GM18499 (cell line): ENCODE data around the gene TAS2R41.

ENCODE experiments used
- ATAC-seq: cut with Tn5 transposase; IDR thresholded peaks from one replicate; pipeline ENCODE4 v1.9.1; 2021; ENCODE audit warnings: moderate number of reproducible peaks; ENCODE audit not compliant: insufficient read depth, unreplicated experiment

Gene TAS2R41

DNA sequence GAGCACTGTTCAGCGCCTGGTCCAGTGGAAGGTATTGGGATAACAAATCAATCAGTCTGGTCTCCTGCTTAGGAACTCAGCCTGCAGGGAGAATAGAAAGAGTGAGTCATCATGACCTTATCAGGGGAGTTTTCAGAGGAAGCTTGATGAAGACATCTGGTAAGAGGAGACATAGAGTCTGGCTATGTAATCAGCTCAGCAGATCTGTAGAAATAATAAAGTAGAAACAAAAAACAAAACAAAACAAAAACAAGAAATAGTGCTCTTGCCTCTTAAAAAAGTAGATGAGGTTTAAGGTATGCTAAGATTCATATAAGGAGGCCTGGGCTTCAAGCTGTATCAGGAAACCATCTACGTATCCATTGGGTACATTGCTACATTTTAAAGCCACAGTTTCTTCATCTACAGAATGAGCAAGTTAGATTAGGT is 14.4 kb downstream of the TAS2R41 start:
- ATAC-seq = no peak

DNA sequence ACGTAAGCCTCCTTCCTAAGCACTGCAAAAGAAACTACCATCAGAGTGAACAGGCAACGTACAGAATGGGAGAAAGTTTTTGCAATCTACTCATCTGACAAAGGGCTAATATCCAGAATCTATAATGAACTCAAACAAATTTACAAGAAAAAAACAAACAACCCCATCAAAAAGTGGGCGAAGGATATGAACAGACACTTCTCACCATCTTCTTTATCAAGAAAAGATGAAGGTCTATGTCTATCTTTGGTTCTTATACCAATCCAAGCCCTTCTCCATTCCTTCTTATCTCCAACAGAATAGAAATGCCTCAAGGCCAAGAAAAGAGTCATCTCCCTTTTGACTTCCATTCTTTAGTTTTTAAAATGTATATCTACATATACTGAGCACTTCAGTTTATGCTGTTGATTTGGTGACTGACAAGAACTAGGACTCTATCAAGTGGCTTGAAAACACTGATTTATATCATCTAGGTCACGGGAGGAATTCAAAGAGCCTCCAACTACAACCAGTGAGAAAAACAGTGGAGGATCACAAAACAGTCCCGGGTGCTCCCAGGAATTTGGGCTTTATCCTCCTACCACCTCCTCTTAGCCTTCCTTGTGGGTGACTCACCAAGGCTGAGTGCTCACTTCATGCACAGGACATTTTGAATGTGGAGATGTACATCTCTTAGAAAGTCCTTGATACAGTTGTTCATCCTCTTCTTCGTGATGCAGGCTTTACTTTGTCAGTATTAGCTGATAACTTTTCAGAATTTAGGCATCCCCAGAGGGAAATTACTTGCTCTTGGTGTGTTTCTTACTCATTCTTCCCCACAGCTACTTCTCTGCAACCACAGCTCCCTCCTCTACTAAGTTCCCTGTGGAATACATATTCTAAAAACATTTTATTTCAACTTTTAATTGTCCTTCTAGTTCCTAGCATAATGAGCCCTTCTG is 15.4 kb downstream of the TAS2R41 start:
- no peak for ATAC-seq

DNA sequence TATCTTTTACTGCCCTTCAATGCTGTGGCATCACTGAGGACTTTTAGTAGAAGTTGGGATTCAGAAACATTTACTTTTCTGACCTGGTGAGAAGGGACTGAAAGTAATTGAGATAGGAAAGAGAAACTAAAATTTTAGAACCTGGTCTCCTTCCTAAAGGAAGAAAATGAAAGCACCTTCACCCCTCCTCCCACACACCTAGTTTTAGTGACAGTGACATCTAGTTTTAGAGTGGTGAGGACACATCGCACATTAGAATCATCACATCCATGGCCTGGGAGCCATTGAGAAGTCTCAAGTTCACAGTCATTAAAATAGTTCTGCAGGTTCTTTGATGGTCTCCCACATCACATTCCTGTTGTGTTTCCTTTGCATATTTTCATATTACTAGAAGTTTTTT is 16.1 kb downstream of the TAS2R41 start:
- ATAC-seq = no peak

DNA sequence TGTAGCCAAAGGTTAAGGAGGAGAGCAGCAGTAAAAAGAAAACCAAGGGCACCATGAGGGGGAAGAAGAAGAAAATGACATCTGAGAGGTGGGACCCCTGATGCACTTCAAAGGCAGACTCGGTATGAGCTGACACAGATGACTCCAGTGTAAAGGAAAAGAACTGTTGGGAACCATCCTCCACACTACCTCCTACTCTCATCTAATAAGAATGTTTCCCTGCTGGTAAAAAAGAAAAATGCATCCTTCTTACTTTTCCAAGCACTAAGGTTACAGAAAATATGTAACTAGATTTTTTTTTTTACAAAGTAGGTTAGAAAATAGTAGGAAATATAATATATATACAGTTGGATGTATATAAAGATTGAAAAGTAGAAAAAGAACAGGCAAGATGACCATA is 16.9 kb downstream of the TAS2R41 start:
- ATAC-seq = no peak

DNA sequence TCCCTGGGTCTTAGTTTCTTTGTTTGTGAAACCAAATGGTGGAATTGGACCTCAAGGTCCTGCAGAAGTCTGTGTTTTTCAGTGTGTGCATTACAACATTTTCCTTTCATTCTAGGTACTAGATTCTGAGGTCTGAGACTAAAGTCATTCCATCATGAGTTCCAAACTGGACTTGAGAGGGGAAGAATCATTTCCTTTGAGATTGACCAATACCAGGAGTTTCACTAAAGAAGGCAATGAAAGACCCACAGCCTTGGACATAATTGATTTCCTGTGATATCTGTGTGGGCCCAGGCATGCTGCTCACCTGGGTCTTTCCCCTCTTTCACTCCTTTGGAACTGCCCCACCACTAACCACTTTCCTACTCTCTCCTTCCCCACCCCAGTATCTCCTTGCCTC is 18.2 kb downstream of the TAS2R41 start:
- ATAC-seq = no peak

DNA sequence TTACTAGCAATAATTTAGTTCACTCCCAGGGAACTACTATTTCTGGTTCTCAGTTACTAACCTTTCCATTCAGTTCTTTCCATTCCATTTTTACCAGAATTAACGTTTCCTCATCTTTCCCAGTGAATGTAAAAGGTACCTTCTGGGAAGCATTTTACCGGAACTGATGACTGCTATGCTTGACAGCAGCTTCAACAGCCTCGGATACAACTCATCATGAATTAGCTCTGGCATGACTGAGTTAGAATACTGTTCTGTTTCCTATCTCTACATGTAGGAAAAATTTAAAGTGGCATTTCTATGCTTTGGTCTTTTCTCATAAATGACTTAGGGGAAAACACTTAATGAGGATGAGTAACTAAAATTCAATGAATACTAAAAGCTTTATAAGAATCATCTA is 18.6 kb downstream of the TAS2R41 start:
- no peak for ATAC-seq

DNA sequence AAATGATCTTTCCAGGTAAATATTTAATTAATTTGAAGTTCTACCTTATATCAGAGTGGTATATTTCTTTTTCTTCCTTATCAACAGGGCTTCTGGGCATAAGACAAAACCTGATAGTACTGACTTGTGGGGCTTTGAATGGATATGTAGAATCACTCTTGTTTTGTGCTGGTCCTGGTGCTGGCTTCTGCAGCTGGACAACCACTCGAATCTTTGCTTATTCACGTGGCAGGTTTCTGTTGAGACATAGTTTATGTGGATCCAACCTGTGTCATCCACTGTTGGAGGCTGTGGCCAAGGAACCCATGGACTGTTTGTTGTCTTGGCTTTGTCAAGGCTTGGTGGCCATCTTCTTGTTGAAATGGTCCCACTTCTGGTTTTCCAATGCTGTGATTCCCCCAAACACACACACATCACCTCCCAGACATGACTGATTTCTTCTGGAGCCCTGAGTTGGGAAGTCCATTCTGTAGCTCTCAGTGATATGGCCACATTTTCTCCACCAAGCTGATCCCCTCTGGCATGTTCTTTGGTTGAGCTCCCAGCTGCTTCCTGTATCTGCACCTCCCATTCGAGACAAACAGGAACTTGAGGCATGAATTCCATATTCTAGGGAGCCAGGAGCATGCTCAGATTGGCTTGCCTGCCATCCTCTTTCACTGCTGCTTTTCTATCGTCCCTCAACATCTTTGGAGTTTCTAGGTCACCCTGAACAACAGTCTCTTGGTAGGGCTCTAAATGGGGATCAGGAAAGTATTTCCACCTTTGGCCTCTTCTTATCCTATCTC is 19.5 kb downstream of the TAS2R41 start:
- ATAC-seq = no peak

DNA sequence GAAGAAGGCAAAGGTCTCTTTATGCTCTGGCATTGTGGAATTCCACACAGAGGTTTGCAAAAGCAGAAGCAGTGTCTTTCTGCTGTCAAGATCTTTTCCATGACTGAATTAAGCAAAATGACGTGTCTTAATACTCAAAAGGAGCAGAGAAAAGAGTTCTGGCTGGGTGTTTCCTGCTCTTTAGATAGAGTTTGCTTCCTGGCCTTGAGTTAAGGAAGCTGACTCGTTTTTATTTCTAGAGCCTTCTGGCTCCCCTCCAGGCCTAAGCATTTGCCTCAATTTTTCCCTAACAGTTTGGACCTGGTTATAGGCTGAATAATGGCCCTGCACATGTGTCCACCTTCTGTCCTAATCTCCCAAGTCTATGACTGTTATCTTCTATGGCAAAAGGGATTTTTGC is 21.6 kb downstream of the TAS2R41 start:
- no peak for ATAC-seq

DNA sequence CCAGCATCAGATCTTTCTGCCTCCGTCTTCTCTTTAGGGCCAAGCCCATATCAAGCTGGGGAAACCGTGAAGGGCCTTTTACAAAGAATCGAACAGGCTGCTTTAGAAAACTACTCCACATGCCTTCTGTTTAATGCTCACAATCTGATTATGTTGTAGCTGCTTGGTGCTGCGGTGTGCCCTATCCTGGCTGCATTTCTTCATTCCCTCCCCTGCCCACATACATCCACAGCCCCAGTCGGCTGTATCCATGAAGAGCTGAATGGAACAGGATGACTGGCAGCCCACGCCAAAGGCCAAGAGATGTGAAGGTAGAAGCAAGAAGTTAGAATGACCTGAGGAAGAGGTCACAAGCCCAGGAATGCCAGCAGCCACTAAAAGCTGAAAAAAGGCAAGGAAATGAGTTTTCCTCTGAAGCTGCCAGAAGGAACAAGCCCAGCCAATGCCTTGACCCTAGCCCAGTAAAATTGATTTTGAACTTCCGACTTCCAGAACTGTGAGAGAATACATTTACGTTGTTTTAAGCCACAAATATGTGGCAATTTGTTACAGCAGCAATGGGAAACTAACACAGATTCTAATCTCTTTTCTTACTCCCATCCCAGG is 22.2 kb downstream of the TAS2R41 start:
- no peak for ATAC-seq

DNA sequence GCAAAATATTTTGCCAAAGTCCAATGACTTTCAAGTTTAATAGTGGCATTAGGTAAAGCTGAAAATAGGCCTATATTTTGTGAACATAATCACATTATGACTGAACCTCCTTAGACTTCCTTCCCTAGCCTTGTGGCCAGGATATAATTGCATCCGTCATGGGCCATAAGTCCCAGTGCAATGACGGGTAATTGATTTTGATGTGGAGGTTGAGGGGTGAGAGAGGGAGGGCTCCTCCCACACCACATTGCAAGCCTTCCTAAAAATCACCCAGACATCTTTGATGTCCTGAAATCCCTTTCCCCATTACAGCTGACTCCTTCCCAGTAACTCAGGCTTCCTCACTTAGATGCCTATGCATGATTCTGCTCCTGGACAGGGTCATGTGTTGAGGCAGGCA is 25.6 kb downstream of the TAS2R41 start:
- no peak for ATAC-seq

DNA sequence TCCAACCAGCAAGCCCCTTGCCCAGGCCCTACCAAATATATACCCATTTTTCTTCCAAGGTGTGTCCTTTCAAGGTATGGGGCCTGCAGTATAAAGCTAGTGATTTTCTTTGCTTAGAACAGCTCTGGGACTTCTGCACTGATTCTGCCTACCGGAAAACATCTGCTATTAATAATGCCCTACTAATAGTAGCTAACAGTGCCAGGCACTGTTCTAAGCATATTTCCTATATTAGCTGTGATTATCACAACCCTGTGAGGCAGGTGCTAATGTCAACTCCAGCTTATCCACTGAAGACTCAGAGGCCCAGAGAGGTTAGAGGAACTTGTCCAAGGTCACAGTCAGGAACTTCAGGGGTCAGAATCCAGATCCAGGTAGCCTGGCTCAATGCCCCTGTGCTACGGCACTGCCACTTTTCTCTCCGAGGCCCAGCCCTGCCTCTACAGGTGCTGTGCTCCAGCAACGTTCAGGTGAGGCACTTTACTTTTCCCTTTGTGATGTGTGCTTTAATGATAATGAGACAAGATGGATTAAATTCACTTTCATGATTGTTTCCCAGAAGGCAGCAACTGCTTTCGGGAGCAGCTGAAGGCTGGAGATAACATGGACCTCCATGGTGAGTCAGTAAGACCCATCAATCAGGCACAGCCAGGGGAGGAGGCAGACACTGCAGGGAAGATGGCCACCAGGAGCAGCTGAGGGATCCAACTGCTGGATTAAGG is 26.7 kb downstream of the TAS2R41 start:
- ATAC-seq = no peak

DNA sequence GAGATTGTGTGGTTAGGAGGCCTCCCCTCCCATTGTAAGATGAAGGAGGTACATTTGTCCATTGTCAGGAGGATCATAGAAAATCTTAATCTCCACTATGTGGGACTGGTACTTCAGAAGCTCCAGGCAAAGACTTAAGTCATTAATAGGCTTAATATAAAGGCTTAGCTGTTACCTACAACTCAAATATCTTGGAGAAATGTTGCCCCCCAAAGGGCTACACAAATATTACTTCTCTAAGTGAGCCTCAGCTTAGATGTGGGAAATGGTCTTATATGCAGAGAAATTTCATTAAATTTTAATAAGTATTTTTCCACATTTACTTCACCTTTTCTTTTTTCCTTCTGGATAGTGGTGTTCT is 27.2 kb downstream of the TAS2R41 start:
- no peak for ATAC-seq

DNA sequence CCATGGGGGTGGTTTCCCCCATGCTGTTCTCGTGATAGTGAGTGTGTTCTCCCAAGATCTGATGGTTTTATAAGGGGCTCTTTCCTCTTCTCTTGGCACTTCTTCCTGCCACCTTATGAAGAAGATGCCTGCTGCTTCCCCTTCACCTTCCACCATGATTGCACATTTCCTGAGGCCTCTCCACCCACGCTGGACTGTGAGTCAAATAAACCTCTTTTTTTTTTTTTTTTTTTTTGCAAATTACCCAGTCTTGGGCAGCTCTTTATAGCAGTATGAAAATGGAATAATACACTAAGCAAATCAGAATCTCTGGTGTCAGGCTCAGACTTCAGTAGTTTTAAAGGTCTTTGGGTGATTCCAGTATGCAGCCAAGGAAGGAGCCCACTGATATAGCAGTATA is 28.2 kb downstream of the TAS2R41 start:
- no peak for ATAC-seq

DNA sequence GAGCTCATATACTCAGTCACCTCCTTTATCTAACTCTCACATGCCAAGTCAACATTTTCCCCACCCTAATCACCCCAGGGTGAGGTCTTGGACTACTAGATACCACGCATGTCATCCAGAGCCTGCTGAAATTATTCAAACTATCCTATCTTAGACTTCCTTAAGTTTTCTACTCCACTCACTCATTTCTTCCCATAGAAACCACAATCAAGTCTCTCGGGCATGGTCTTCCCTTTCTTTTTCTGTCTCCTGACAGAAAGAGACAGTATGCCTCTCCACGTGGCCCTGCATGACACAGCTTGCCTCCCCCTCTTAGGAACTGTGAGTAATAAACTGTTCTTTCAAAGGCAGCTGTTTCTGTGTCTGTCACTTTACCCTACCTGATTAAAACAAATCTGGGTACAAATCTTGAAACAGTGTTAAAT is 29.4 kb downstream of the TAS2R41 start:
- no peak for ATAC-seq

DNA sequence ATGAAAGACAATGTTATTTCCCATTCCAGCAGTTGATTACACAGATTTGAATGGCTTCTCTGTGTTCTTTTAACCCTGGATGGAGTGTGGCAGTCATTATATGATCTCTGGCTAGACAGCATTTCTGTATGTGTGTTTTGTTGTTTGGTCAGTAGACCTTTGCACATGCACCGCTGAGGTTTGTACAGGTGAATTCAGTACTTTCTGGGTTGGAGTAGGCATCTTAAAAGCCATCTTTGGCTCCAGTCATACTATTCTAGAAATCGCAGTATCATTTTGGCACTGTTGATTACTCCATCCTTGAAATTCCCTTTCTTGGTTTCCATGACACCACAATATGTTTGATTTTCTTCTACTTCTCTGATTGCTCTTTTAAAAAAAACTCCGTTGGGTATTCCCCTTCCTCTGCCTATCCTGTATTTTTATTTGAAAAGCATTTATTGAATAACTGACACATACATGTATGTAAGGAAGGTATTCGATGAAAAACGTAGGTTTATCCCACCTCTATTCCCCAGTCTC is 29.9 kb downstream of the TAS2R41 start:
- no peak for ATAC-seq

DNA sequence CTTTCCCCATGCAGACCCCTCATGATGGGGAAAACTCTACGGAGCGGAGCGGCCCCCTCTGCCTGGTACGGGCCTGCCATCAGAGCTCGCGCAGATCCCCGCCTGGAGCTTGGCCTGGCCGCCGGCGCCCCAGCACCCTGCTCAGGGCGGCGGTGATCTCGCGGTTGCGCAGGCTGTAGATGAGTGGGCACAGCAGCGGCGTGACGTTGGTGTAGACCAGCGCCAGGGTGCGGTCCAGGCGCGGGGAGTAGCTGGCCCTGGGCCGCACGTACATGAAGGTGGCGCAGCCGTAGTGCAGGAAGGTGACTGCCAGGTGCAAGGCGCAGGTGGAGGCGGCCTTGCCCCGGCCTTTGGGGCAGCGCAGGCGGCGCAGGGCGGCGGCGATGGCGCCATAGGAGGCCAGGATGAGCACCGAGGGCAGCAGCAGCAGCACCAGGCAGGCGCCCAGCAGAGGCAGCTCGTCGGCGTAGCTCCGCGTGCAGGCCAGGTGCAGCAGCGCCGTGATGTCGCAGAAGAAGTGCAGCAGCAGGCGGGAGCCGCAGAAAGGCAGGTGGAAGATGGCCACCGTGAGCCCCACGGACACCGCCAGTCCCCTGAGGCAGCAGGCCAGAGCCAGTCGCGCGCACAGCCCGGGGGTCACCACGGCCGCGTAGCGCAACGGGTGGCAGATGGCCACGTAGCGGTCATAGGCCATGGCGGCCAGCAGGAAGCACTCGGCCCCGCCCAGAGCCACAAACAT is 33.4 kb downstream of the TAS2R41 start:
- no peak for ATAC-seq

DNA sequence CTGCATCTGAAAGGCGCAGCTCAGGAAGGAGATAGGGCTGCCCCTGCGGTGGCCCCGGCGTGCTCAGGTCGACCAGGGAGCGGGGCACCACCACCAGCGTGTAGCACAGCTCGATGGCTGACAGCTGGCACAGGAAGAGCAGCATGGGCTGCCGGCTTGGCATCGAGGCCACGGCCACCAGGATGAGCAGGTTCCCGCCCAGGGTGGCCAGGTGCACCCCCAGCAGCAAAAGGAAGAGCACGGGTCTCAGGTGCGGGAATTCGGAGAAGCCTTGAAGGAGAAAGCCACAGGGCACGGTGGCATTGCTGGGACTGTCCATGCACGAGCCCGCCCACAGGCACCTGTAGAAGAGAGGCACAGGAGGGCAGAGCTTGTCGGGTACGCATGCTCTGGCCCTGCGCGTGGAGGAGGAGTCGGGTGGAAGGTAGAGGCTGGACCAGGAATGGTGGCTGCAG is 33.9 kb downstream of the TAS2R41 start:
- no peak for ATAC-seq

DNA sequence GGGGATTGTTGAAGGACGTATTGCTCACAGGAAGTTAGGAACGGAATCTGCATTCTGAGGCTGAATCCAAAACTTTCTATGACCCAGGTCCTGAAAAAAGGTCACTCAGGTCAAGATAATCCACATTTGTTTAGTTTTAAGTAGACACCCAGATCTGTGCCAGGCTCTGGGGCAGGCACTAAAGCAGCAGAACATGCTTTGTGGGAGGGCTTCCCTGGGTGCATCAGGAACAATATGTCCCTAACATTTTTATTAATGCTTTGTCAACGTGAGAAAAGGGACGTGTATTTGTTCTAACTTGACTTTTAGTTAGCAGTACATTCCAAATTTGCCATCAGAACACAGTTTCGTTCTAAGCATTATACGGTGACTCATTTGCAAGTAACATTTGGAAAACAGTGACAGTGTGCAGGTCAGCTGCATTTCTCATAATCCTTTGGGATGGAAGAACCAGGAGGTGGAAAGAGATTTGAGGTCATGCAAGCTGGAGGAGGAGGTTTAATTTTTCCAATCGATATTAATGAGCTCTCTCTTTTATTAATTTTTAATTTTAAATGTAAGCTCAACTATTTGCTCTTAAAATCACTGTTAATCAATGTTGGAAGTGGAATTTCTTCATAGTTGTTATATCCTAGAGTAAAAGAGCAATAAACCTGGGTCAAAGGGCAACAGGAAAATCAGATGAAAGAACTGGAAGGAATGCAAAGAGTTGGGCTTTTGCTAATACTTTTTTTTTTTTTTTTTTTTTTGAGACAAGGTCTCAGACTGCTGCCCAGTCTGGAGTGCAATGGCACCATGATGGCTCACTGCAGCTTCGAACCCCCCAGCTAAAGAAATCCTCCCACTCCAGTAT is 35.0 kb downstream of the TAS2R41 start:
- ATAC-seq = no peak

DNA sequence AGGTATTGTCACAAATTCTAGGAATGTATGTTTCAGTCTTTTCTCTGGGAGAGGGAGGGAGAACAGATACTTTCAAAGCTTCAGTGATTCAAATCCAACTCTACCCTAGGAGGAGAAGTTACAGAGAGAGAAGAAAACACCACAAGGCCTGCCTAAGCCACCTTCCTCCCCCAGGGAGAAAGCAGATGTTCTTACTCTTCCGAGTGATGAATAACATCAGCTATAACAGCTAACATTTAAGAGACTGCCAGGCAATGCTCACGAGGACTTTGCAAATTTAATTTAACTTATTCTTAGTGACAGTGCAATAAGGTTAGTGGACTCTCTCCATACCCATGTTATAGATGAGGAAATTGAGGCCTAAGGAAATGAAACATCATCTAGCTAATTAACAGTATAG is 36.8 kb downstream of the TAS2R41 start:
- ATAC-seq = no peak
